Activated CD4-positive, alpha-beta T cell treated with anti-CD3 and anti-CD28 coated beads, Interleukin-2, Interleukin-4, amounts not matched to agents 100 ng/mL and 50 ng/mL, durations not matched to agents 16 hours and 8 hours (primary cell): ENCODE measurements around the gene XXYLT1.

ENCODE experiments used
- DNase-seq: peaks from one replicate; pipeline ENCODE4 v3.0.0-alpha.2; 2020; ENCODE audit warnings: low spot score

Gene XXYLT1

GRCh38 chr3:195129644-195130492 lies 141.1 kb downstream of the XXYLT1 start:
- peak; percentile 76 for DNase-seq

DNA sequence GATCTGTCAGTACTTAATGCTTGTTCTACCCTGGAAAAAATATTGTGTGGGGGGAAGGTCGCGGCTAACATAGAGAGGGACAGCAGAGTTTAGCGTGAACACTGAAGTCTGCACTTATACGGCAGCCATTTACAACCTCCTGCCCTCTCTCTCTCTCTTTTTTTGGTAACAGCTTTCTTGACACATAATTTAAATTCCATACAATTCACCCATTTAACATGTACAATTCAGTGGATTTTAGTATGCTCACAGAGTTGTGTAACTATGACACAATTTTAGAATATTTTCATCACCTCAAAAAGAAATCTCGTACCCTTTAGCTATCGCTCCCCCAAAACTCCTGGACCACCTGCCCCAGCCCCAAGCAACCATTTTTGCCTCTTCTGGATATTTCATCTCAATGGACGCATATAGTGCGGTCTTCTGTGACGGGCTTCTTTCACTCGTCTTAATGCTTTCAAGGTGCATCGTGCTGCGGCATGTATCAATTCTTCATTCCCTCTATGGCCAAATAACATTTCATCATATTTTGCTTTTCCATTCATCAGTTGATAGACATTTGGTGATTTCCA lies 141.8 kb downstream of the XXYLT1 start:
- DNase-seq, result no peak

GRCh38 chr3:195128255-195129071 lies 142.5 kb downstream of the XXYLT1 start:
- DNase-seq, result no peak

GRCh38 chr3:195126056-195126605 lies 144.8 kb downstream of the XXYLT1 start:
- DNase-seq, result no peak

DNA sequence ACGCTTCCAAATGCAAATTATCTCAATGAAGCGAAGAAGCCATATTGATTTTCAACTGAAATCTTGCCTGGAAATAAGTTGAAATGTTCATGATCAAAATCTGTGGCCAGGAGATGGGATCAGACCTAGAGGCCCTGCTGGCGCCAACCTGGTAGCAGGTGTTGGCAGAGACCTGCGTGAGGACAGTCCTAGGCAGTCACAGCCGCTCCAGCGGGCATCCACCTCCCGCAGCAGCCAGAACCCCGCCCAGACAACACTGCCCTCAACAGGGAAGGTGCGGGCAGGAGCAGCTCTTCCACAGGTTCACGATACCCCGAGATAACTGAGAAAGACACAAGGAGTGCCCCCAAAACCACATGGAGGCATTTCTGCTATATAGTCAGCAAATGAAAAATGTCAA lies 145.3 kb downstream of the XXYLT1 start:
- DNase-seq, result no peak

DNA sequence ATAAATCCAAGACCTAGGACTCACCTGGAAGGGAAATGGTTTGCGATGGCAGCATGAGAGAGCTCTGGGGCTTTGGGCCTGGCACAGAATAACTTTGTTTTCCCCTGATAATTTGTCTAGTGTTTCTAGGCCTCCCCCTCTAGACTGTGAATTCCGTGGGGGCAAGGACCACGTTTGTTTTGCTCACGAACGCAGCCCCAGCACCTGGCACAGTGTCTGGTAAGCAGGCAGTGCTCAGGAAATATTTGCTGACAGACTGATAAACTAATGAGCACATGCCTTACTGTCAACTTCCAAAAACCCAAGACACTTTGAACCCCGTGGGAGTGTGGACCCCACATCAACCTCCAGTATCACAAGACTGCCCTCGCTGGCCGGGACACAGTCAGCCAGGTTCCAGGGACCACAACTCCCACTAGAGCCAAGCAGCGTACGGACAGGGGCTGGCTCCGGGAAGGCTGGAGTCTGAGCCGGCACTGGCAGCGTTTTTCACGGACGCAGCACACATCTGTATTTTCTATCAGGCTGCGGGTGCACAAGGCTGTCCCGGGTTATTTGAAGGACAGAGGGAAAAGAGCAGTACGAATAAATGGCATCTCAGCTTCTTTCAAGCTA lies 146.5 kb downstream of the XXYLT1 start:
- DNase-seq, result no peak

GRCh38 chr3:195123281-195123691 lies 147.7 kb downstream of the XXYLT1 start:
- DNase-seq, result no peak

GRCh38 chr3:195122261-195122660 lies 148.7 kb downstream of the XXYLT1 start:
- DNase-seq, result no peak

- DNase-seq, result no peak
These were observed 150.7 kb downstream of the XXYLT1 start for GRCh38 chr3:195120267-195120601.

- no peak for DNase-seq
These were observed 151.3 kb downstream of the XXYLT1 start for GRCh38 chr3:195119461-195120266.

DNA sequence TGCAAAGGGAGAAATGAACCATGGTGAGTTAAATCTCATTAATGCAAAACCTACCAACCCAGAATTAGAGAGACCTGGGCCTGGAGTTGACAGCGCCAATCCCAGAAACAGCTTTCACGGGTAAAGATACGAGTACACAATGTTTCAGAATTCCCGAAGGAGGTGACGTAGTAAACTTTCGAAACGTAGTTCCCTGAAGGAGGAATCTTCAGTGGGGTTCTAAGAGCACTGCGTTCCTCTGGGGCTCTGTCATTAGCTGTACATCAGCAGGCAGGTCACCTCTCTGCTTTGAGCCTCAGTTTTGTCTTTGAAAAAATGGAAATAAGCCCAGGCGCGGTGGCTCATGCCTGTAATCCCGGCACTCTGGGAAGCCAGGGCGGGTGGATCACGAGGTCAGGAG lies 152.3 kb downstream of the XXYLT1 start:
- no peak for DNase-seq

- no peak for DNase-seq
These were observed 152.9 kb downstream of the XXYLT1 start for GRCh38 chr3:195117978-195118581.

DNA sequence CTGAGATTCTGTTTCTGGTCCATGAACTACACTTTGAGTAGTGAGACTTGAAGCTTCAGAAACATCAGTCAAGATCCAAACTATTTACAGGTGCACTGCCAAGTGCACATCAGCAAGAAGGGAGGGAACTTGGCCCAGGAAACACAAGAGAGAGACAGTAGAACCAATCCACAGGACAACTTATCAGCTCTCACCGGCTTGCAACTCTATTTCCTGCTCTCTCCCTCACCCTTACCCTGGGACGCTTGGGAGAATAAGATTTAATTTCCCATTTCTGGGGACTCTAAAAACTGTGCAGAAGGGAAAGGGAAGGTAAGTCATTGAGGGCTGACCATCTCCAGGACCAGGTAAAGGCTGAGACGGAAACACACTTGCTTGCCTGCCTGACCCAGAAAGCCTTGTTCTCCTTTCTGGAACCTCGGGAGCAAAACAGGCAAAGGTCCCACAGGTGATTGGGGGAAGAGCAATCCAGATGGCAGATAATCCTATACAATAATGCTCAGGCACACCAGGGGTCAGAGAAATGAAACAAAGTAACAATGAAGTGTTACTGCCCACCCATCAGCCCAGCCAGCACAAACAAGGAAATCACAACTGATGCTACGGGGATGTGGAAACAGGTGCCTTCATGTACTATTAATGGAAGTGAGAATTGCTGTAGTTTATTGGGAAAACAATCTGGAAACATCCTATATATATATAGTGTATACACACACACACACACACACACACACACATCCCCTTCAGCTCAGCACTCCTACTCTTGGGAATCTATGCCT lies 154.4 kb downstream of the XXYLT1 start:
- no peak for DNase-seq

- no peak for DNase-seq
These were observed 155.2 kb downstream of the XXYLT1 start for GRCh38 chr3:195115600-195116406.

DNA sequence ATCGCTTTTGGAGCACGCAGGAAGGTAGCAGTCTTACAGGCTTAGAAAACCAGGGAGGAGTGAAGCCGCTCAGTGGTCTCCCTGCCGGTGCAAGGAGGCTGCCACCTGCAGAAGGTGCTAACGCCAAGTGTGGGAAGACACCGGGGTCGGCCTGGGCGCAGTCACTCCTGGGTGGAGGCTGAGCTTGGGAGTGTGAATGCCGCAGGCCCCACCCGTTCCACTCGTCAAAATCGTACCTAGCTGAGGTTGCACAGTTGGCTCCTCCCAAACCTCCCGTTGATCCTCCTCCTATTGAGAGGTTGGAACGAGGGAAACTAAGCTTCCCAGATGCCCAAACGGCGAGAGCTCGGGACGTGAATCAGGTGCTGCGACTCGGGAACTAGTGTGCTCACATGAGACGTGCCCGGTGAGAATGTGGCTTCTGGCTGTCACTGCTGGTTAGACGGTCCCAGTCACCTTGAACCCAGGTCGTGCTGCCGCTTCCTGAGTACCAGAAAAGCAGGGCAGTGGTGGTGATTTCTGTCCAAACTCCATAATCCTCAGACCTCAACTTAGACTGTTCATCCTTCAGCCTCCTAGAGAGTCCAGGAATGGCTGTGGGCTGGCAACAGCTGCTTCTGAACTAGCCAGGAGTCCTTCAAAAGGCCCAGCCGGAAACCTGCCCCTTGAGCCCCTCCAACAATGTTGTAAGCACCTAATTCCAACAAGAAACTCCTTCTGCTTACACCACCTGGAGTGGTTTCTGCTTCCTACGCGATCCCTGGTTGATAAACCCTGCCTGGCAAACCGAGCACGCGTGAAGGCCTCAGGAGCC lies 156.0 kb downstream of the XXYLT1 start:
- DNase-seq, result no peak

- no peak for DNase-seq
These were observed 157.2 kb downstream of the XXYLT1 start for GRCh38 chr3:195113536-195114425.

GRCh38 chr3:195113048-195113447 lies 157.9 kb downstream of the XXYLT1 start:
- no peak for DNase-seq
